ENCODE data around the gene CACTIN. TPM values are rescaled to one million over a fixed set of nuclear protein-coding genes. Genes with fewer than 3 reads are reported as not detected.
A peak's percentile ranks its signal among the peaks of the same experiment; 100 is the strongest.

The CACTIN gene
- total RNA-seq, 1 experiment from 2014 or later = 33.2 TPM

GRCh38 chr19:3586127-3586626 is 40.4 kb downstream of the CACTIN start:
- Histone ChIP-seq H3K4me2 (ENCODE audit: low read length) (no peak overlapping the region), H3K79me2 (ENCODE audit: insufficient read depth, low read length) (no peaks in the 10 kb centered on the region), H4K20me1 (ENCODE audit: insufficient read depth) (no peaks in the 10 kb centered on the region), H3K27me3 (ENCODE audit: insufficient read depth, low read length) (no peaks in the 10 kb centered on the region), H3K9me2 (ENCODE audit: insufficient read depth) (no peaks in the 10 kb centered on the region), H3K9ac (ENCODE audit: low read length) (no peak overlapping the region), H3K4me3 (replicated peaks in 1 of 2; ENCODE audit: low read depth in 1 of 2, low read length in 2 of 2) (no peak overlapping the region), H3K36me3 (ENCODE audit: control insufficient read depth in 1 of 2, insufficient read depth in 2 of 2, low read length in 2 of 2) (no peaks in the 10 kb centered on the region), H3K27ac (ENCODE audit: low read depth, low read length) (no peak overlapping the region), H2AFZ (ENCODE audit: low read depth, low read length, poor library complexity, severe bottlenecking) (no peak overlapping the region), H3K9me3 (ENCODE audit: control insufficient read depth in 1 of 2, insufficient read depth in 1 of 2, low read depth in 1 of 2, low read length in 2 of 2) (no peaks in the 10 kb centered on the region), H3K4me1 (ENCODE audit: control insufficient read depth in 1 of 2, insufficient read depth in 2 of 2, low read length in 2 of 2) (peaks cover 0 to 11% of the 10 kb centered on the region in 2 experiments; a peak in 2 of 4 replicates)
- RAD21 ChIA-PET (ENCODE audit: low non-redundant PET in 1 of 2, low total read pairs in 2 of 2, uncharacterized antibody in 2 of 2, unreplicated experiment in 2 of 2) = no interaction called here
- ATAC-seq (peak; percentile 44), DNase-seq (ENCODE audit: low read depth, low spot score) (no peak)
- TF ChIP-seq, protein P1, sequence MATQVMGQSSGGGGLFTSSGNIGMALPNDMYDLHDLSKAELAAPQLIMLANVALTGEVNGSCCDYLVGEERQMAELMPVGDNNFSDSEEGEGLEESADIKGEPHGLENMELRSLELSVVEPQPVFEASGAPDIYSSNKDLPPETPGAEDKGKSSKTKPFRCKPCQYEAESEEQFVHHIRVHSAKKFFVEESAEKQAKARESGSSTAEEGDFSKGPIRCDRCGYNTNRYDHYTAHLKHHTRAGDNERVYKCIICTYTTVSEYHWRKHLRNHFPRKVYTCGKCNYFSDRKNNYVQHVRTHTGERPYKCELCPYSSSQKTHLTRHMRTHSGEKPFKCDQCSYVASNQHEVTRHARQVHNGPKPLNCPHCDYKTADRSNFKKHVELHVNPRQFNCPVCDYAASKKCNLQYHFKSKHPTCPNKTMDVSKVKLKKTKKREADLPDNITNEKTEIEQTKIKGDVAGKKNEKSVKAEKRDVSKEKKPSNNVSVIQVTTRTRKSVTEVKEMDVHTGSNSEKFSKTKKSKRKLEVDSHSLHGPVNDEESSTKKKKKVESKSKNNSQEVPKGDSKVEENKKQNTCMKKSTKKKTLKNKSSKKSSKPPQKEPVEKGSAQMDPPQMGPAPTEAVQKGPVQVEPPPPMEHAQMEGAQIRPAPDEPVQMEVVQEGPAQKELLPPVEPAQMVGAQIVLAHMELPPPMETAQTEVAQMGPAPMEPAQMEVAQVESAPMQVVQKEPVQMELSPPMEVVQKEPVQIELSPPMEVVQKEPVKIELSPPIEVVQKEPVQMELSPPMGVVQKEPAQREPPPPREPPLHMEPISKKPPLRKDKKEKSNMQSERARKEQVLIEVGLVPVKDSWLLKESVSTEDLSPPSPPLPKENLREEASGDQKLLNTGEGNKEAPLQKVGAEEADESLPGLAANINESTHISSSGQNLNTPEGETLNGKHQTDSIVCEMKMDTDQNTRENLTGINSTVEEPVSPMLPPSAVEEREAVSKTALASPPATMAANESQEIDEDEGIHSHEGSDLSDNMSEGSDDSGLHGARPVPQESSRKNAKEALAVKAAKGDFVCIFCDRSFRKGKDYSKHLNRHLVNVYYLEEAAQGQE (IDR thresholded peaks at IDR 0.05; ENCODE audit: low read depth) = no peak
- TF ChIP-seq, protein P2, sequence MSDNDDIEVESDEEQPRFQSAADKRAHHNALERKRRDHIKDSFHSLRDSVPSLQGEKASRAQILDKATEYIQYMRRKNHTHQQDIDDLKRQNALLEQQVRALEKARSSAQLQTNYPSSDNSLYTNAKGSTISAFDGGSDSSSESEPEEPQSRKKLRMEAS (IDR thresholded peaks at IDR 0.05) = no peak
- TF ChIP-seq RAD21 (IDR thresholded peaks at IDR 0.05; ENCODE audit: low read depth) = peak; percentile 73
- TF ChIP-seq, protein P3, sequence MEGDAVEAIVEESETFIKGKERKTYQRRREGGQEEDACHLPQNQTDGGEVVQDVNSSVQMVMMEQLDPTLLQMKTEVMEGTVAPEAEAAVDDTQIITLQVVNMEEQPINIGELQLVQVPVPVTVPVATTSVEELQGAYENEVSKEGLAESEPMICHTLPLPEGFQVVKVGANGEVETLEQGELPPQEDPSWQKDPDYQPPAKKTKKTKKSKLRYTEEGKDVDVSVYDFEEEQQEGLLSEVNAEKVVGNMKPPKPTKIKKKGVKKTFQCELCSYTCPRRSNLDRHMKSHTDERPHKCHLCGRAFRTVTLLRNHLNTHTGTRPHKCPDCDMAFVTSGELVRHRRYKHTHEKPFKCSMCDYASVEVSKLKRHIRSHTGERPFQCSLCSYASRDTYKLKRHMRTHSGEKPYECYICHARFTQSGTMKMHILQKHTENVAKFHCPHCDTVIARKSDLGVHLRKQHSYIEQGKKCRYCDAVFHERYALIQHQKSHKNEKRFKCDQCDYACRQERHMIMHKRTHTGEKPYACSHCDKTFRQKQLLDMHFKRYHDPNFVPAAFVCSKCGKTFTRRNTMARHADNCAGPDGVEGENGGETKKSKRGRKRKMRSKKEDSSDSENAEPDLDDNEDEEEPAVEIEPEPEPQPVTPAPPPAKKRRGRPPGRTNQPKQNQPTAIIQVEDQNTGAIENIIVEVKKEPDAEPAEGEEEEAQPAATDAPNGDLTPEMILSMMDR (IDR thresholded peaks at IDR 0.05 in 2 of 3, conservative IDR thresholded peaks at IDR 0.05 in 1 of 3; ENCODE audit: borderline replicate concordance in 1 of 3, insufficient read depth in 1 of 3, low read depth in 2 of 3, low read length in 2 of 3) = peak; percentile 54 to 66 (median 65); a peak in 5 of 6 replicates
- CTCF ChIA-PET = no interaction called here
- no TSS peak for BruUV-seq (replicated peaks)
- POLR2A ChIA-PET = interaction anchor here (1.7 kb wide), 1 partner anchor 9 kb away, joined by 6 read pairs; no protein-coding TSS in a partner anchor
- intact Hi-C loops (cut with micrococcal nuclease) = loop anchor here (1.0 kb wide), 1 partner anchor 32 kb away; no protein-coding TSS in a partner anchor
